Renal pelvis (tissue), 4 donors: ENCODE results near the gene ODAM. TPM values are rescaled to one million over a fixed set of nuclear protein-coding genes. Genes with fewer than 3 reads are reported as not detected.
"Not testable (repeated sequence)": the region's sequence is repeated elsewhere in the genome, so short reads cannot be mapped to it uniquely, and the experiment has no call there.

Experiments used
- DNase-seq: peaks from one replicate; pipeline ENCODE4 v3.0.0-alpha.2; 2013
- polyA plus RNA-seq, 3 donors: library from polyadenylated mRNA; unstranded; fragments of 120-200 nt; gene quantifications; one replicate each; pipeline ENCODE4 v1.2.1, GENCODE V29; 2013; ENCODE audit not compliant: insufficient read length in 3 of 3

ODAM gene
- polyA plus RNA-seq, 3 donors, result 1.3 to 2.1 (median 1.7) TPM

DNA sequence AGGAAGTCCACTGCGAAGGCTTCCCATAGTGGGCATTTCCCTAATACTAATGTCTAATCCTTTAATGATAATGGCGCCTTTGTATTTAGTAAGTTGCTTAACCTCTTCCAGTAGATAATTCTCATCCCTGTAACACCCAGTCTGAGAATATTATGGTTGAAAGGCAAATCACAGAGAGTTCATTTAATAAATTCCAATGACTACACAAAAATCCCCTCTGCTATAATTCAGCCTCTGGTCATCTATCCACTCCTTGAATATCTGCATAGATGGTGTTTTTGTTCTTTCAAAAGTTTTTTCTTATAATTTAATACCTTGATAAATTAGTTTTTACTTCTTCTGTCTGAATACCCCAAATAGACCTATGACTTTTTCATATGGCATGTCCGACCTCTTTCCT is 25.9 kb downstream of the ODAM start:
- not testable (repeated sequence) for DNase-seq

DNA sequence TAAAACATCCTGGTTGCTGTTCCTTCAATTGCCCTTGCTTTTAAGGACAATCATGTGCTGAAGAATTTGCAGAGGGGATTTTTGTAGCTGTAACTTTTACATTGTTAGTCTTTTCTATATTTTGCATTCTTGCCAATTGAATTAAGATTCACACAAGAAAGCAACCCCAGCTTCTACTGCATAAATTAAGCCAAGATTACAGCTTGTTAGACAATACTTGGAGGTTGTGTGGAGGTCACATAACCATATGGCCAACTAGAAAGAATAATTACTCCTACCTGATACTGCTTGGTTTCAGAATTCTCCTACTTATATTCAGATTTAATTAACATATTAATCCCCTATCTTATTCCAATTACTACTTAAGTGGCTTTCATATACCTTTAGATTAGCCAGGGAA is 26.3 kb downstream of the ODAM start:
- DNase-seq, result not testable (repeated sequence)

GRCh38 chr4:70225824-70226223 is 30.3 kb downstream of the ODAM start, which contains the start of gene FDCSP:
TSS of gene FDCSP (plus strand) at chr4:70226124. CDS start at chr4:70231195, 5,071 bp downstream.
- no peak for DNase-seq

DNA sequence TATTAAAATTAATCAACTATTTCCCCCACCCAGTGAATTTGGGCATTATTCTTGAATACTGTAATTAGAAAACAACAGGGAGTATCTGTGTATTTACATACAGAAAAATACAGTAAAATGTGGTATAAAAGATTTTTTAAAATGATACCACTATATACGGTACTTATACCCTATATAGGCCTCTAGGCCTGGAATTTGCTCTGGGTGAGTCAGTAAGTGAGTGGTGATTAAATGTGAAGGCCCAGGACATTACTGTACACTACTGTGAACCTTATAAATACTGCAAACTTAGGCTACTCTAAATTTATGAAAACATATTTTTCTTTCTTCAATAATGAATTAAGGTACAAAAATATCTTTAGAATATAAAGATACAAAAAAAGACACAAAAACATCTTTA is 40.6 kb downstream of the ODAM start:
- DNase-seq, result no peak

DNA sequence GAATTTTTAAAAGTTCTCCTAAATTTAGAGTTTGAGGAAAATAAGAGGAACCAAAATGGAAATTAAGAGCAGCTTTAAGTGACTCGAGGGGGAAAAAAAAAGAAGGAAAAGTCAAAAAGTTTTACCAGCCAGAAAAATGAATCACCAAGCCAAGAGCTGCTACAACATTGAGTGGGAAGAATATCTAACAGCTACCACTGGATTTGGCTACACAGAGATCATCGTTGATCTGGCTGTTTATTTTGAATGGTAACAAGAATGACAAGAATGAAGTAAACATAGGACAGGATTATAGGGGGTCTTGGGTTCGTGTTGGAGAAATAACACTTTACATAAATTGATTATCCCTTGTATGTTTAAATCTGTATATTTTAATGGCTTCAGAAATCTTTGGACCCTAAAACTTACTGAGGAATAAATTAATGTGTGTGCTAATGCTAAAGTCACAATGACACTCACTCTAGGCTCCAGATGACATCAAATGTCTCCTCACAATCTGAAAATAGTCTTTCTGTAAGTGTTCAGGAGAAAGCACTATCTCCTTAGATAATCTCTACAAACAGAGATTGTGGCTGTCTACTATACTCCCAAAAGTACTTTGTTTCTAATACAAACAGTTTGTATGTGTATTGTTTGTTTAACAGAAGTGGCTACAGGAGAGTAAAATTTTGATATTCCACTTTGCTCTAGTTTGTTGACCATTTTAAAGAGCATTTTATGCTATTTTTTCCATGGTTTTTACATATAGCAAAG is 43.8 kb downstream of the ODAM start:
- DNase-seq, result no peak

- DNase-seq, result no peak
Observed at GRCh38 chr4:70239884-70240591, 44.5 kb downstream of the ODAM start.

DNA sequence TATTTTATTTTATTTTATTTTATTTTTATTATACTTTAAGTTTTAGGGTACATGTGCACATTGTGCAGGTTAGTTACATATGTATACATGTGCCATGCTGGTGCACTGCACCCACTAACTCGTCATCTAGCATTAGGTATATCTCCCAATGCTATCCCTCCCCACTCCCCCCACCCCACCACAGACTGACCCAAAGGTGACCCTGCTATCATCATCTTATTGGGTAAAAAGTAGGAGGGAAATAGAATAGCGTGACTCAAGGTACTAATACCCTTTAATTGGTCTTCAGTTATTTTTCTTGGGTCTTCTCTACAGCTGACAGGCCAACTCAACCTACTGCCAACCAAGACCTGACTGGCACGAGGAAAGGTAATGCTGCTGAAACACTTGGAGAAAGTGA is 46.8 kb downstream of the ODAM start, which contains the start of gene CSN3:
CSN3 (plus strand) TSS at position 301 of the 400 bp plus-strand sequence. CDS start 2,223 bp downstream, outside the sequence.
- DNase-seq, result not testable (repeated sequence)

DNA sequence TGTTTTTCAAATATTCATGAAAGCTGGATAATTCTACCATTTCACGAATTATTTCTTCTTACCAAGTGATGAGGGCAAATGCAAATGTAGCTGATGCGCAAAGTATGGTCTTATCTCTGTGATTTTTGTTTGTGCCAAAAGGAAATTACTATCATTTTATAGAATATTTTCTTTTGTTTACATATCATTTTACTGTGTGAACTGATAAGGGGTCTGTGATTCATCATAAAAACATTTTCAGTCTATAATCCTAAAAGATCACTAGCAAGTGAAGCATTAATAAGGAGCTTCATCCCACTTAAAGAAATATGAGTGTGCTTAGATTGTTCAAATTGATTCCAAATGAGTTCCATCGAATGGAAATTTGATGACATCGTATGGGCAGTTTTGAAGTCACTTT is 47.6 kb downstream of the ODAM start:
- DNase-seq, result no peak

GRCh38 chr4:70251250-70251944 is 55.9 kb downstream of the ODAM start:
- no peak for DNase-seq

DNA sequence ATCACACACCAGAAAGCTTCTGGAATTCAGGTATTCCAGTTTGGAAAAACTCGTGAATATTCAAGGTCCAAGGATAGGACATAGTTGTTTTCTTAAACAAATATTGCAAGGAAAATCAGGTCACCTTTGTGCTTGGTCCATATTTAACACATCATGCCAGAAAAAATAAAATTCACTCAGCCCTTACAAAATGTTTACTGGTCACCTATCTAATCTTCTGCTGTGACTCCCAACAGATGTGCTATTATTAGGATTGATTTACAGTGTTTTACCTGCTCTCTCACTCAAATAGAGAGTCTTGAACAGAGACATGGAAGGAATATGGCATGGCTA is 56.4 kb downstream of the ODAM start:
- no peak for DNase-seq

Other genes with a start within 250 kb of the ODAM start
- not detected for gene CSN2, start 230.0 kb upstream of the ODAM start, polyA plus RNA-seq
- under 1 TPM in 2 of 3 donors, not detected in 1; 0.44 to 0.50 TPM for gene STATH, start 199.8 kb upstream of the ODAM start, polyA plus RNA-seq
- not detected for gene HTN3, start 167.3 kb upstream of the ODAM start, polyA plus RNA-seq
- under 1 TPM; 0.03 to 0.10 (median 0.04) TPM for gene HTN1, start 145.3 kb upstream of the ODAM start, polyA plus RNA-seq
- under 1 TPM in 2 of 3 donors, not detected in 1; 0.04 to 0.10 TPM for gene PRR27, start 41.5 kb upstream of the ODAM start, polyA plus RNA-seq
- under 1 TPM; 0.31 to 0.68 (median 0.56) TPM for gene FDCSP, start 30.4 kb downstream of the ODAM start, polyA plus RNA-seq
- not detected for gene CSN3, start 46.9 kb downstream of the ODAM start, polyA plus RNA-seq
- gene CABS1, start 139.3 kb downstream of the ODAM start, polyA plus RNA-seq, result under 1 TPM in 2 of 3 donors, not detected in 1; 0.06 to 0.22 TPM
- gene SMR3A, start 165.0 kb downstream of the ODAM start, polyA plus RNA-seq, result not detected
- not detected for gene SMR3B, start 187.4 kb downstream of the ODAM start, polyA plus RNA-seq
- not detected for gene OPRPN, start 202.2 kb downstream of the ODAM start, polyA plus RNA-seq